ENCODE measurements around the gene BTBD7.

DNA sequence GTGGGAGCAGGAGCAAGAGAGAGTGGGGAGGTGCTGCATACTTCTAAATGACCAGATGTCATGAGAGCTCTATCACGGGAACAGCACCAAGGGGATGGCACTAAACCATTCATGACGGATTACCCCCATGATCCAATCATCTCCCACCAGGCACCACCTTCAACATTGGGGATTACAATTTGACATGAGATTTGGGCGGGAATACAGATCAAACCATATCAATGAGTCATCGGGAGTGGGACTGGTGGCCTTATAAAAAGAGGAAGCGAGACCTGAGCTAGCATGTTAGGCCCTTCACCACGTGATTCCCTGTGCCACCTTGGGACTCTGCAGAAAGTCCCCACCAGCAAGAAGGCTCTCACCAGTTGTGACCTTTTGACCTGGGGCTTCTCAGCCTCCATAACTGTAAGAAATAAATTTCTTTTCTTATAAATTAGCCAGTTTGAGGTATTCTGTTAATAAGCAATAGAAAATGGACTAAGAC is 42.9 kb upstream of the BTBD7 start:
- TF ChIP-seq, protein P1, sequence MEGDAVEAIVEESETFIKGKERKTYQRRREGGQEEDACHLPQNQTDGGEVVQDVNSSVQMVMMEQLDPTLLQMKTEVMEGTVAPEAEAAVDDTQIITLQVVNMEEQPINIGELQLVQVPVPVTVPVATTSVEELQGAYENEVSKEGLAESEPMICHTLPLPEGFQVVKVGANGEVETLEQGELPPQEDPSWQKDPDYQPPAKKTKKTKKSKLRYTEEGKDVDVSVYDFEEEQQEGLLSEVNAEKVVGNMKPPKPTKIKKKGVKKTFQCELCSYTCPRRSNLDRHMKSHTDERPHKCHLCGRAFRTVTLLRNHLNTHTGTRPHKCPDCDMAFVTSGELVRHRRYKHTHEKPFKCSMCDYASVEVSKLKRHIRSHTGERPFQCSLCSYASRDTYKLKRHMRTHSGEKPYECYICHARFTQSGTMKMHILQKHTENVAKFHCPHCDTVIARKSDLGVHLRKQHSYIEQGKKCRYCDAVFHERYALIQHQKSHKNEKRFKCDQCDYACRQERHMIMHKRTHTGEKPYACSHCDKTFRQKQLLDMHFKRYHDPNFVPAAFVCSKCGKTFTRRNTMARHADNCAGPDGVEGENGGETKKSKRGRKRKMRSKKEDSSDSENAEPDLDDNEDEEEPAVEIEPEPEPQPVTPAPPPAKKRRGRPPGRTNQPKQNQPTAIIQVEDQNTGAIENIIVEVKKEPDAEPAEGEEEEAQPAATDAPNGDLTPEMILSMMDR (IDR thresholded peaks at IDR 0.05): no peak
- no peak for TF ChIP-seq POLR2A (IDR thresholded peaks at IDR 0.05)
